ENCODE measurements around the gene IRF2BP2.

GRCh38 chr1:234626391-234626790, 16.4 kb upstream of the IRF2BP2 start:
- TF ChIP-seq EZH2 (IDR thresholded peaks at IDR 0.05; ENCODE audit: low read length, unreplicated experiment) (no peak), CTCF (conservative IDR thresholded peaks at IDR 0.05; ENCODE audit: low read depth, low read length) (no peak), EZH2phosphoT487 (IDR thresholded peaks at IDR 0.05; ENCODE audit: borderline replicate concordance, low read length) (no peak)

Measured in PC-3 (cell line).